H1 (cell line): ENCODE results near the gene DENND2D. TPM values are rescaled to one million over a fixed set of nuclear protein-coding genes. Genes with fewer than 3 reads are reported as not detected.

Experiments used
- CTCF ChIA-PET: fragments of 300-600 bp; sonication (Branson Sonifier 250); formaldehyde crosslinking; loops from one replicate; lab custom pipeline; 2021; ENCODE audit not compliant: partially characterized antibody; lab: Charles Lee
- POLR2A ChIA-PET: fragments of 300-600 bp; sonication (Branson Sonifier 250); formaldehyde crosslinking; loops from one replicate; lab custom pipeline; 2021; ENCODE audit warnings: inconsistent platforms; ENCODE audit not compliant: partially characterized antibody; lab: Charles Lee
- DNase-seq, 2 experiments: peaks; one replicate each; pipeline versions ENCODE4 v3.0.0 to v3.0.0-alpha.2; 2010 to 2022; ENCODE audit warnings: low spot score in 2 of 2, low read depth in 1 of 2, mixed read lengths in 1 of 2
- FAIRE-seq: peaks from 2 replicates; lab custom pipeline; 2011; peaks lifted over from hg19 to GRCh38; lab: Jason Lieb, UNC
- H2AFZ ChIP-seq: 2 replicates; pipeline ENCODE4 v1.8.1; 2012; ENCODE audit warnings: low read length, inconsistent platforms
- H2AK5ac ChIP-seq: 2 replicates; pipeline ENCODE4 v1.6.1; 2013; ENCODE audit warnings: low read depth, low read length
- H2BK120ac ChIP-seq: replicated peaks from 2 replicates; pipeline ENCODE3; 2013; ENCODE audit warnings: low read depth, low read length, inconsistent platforms
- H2BK12ac ChIP-seq: 2 replicates; pipeline ENCODE4 v1.6.1; 2013; ENCODE audit warnings: low read depth, low read length
- H2BK15ac ChIP-seq: 2 replicates; pipeline ENCODE4 v1.6.1; 2013; ENCODE audit warnings: low read length
- H2BK20ac ChIP-seq: 2 replicates; pipeline ENCODE4 v1.6.1; 2013; ENCODE audit warnings: low read length
- H2BK5ac ChIP-seq: 2 replicates; pipeline ENCODE4 v1.6.1; 2013; ENCODE audit warnings: low read depth, low read length
- H3K14ac ChIP-seq: 2 replicates; pipeline ENCODE4 v1.6.1; 2013; ENCODE audit warnings: inconsistent platforms; ENCODE audit not compliant: insufficient read length
- H3K18ac ChIP-seq: 2 replicates; pipeline ENCODE4 v1.6.1; 2013; ENCODE audit warnings: low read length; ENCODE audit errors: extremely low read depth
- H3K23ac ChIP-seq: 2 replicates; pipeline ENCODE4 v1.6.1; 2013; ENCODE audit warnings: inconsistent platforms; ENCODE audit not compliant: insufficient read length
- H3K23me2 ChIP-seq: 2 replicates; pipeline ENCODE4 v1.6.1; 2013; ENCODE audit warnings: low read depth, low read length
- H3K27ac ChIP-seq: 2 replicates; pipeline ENCODE4 v1.6.1; 2011; ENCODE audit warnings: low read depth, low read length, inconsistent platforms
- H3K27me3 ChIP-seq, 4 experiments: replicated peaks in 1 of 4; 1 replicate in 1 of 4; 2 replicates in 3 of 4; pipeline versions ENCODE4 v1.6.1 to v1.8.1; 2011 to 2013; ENCODE audit warnings: low read length in 3 of 4, mild to moderate bottlenecking in 3 of 4, inconsistent platforms in 2 of 4, mixed read lengths in 2 of 4, moderate library complexity in 1 of 4; ENCODE audit not compliant: control insufficient read depth in 3 of 4, insufficient read depth in 3 of 4; ENCODE audit errors: extremely low read depth in 1 of 4
- H3K36me3 ChIP-seq, 4 experiments: 2 replicates each; pipeline versions ENCODE4 v1.6.1 to v1.8.1; 2011 to 2013; ENCODE audit warnings: mild to moderate bottlenecking in 4 of 4, low read length in 3 of 4, moderate library complexity in 2 of 4, control low read depth in 1 of 4, inconsistent platforms in 1 of 4; ENCODE audit not compliant: insufficient read depth in 4 of 4, control insufficient read depth in 2 of 4
- H3K4ac ChIP-seq: replicated peaks from 2 replicates; pipeline ENCODE3; 2013; ENCODE audit warnings: low read length, low read depth, mixed read lengths, inconsistent platforms; ENCODE audit not compliant: insufficient read length
- H3K4me1 ChIP-seq, 4 experiments: replicated peaks in 1 of 4; 1 replicate in 1 of 4; 2 replicates in 3 of 4; pipeline versions ENCODE4 v1.6.1 to v1.8.1; 2011 to 2013; ENCODE audit warnings: low read length in 3 of 4, inconsistent platforms in 2 of 4, mixed read lengths in 1 of 4; ENCODE audit not compliant: insufficient read depth in 4 of 4, control insufficient read depth in 3 of 4
- H3K4me2 ChIP-seq, 2 experiments: 2 replicates each; pipeline versions ENCODE4 v1.6.1 to v1.8.1; 2011 to 2013; ENCODE audit warnings: low read depth in 2 of 2, low read length in 2 of 2, control low read depth in 1 of 2, inconsistent platforms in 1 of 2, mild to moderate bottlenecking in 1 of 2; ENCODE audit not compliant: insufficient read depth in 1 of 2
- H3K4me3 ChIP-seq, 4 experiments: fragments of 200-600, 300-600 bp in 1 of 4; sonication (generic), shearing (Covaris generic), sonication (Bioruptor Twin) in 1 of 4; 2 replicates each; pipeline versions ENCODE4 v1.5.1 to v1.8.1; 2011 to 2016; ENCODE audit warnings: low read length in 4 of 4, low read depth in 3 of 4, control low read depth in 2 of 4, inconsistent platforms in 2 of 4, mild to moderate bottlenecking in 2 of 4, mixed read lengths in 1 of 4, moderate library complexity in 1 of 4; ENCODE audit not compliant: insufficient read depth in 2 of 4; ENCODE audit errors: extremely low read depth in 1 of 4
- H3K56ac ChIP-seq: replicated peaks from 2 replicates; pipeline ENCODE3; 2013; ENCODE audit warnings: low read depth, mild to moderate bottlenecking, mixed read lengths, low read length, inconsistent platforms; ENCODE audit not compliant: insufficient read length
- H3K79me1 ChIP-seq: 2 replicates; pipeline ENCODE4 v1.6.1; 2013; ENCODE audit warnings: low read depth, low read length, control low read depth
- H3K79me2 ChIP-seq, 2 experiments: 2 replicates each; pipeline versions ENCODE4 v1.6.1 to v1.8.1; 2012 to 2013; ENCODE audit warnings: low read length in 2 of 2, mild to moderate bottlenecking in 2 of 2, inconsistent platforms in 1 of 2; ENCODE audit not compliant: insufficient read depth in 2 of 2, control insufficient read depth in 1 of 2
- H3K9ac ChIP-seq, 4 experiments: replicated peaks in 1 of 4; 1 replicate in 1 of 4; 2 replicates in 3 of 4; pipeline versions ENCODE4 v1.6.1 to v1.8.1; 2011 to 2013; ENCODE audit warnings: low read depth in 3 of 4, low read length in 3 of 4, control low read depth in 2 of 4, mild to moderate bottlenecking in 2 of 4, moderate library complexity in 2 of 4, inconsistent platforms in 1 of 4; ENCODE audit errors: extremely low read depth in 1 of 4
- H3K9me3 ChIP-seq, 2 experiments: 2 replicates each; pipeline versions ENCODE4 v1.6.1 to v1.8.1; 2012 to 2013; ENCODE audit warnings: mild to moderate bottlenecking in 2 of 2, moderate library complexity in 2 of 2, control low read depth in 1 of 2, inconsistent platforms in 1 of 2, low read depth in 1 of 2, low read length in 1 of 2, mixed read lengths in 1 of 2; ENCODE audit not compliant: insufficient read depth in 2 of 2
- H4K20me1 ChIP-seq, 2 experiments: replicated peaks in 1 of 2; 2 replicates each; pipeline versions ENCODE3 to v1.8.1; 2011 to 2013; ENCODE audit warnings: inconsistent platforms in 2 of 2, low read length in 2 of 2, mild to moderate bottlenecking in 1 of 2; ENCODE audit not compliant: insufficient read depth in 2 of 2, control insufficient read depth in 1 of 2
- H4K5ac ChIP-seq: 2 replicates; pipeline ENCODE4 v1.6.1; 2013; ENCODE audit warnings: low read length, low read depth, mixed read lengths, inconsistent platforms; ENCODE audit not compliant: insufficient read length
- H4K8ac ChIP-seq: 2 replicates; pipeline ENCODE4 v1.8.0; 2013; ENCODE audit warnings: mild to moderate bottlenecking, moderate library complexity, low read length, inconsistent platforms; ENCODE audit not compliant: insufficient read depth; ENCODE audit errors: extremely low read depth
- H4K91ac ChIP-seq: replicated peaks from 2 replicates; pipeline ENCODE3; 2013; ENCODE audit warnings: low read length, mixed read lengths, inconsistent platforms; ENCODE audit not compliant: insufficient read length
- CBX8 ChIP-seq: fragments of 300-800, 300-1000 bp; sonication (generic); IDR thresholded peaks from 2 replicates; pipeline ENCODE4 v1.7.1; 2016; ENCODE audit warnings: low read depth, low read length, borderline replicate concordance
- CEBPB ChIP-seq: IDR thresholded peaks from 2 replicates; pipeline ENCODE4 v1.6.1; 2012; ENCODE audit warnings: low read depth, low read length
- EGR1 ChIP-seq: IDR thresholded peaks from 2 replicates; pipeline ENCODE4 v1.6.1; 2011; ENCODE audit warnings: low read depth, low read length, borderline replicate concordance
- HDAC6 ChIP-seq: IDR thresholded peaks from one replicate; pipeline ENCODE4 v1.7.1; 2012; ENCODE audit warnings: low read depth, mild to moderate bottlenecking, inconsistent platforms, low read length, moderate library complexity
- KDM1A ChIP-seq: fragments of 200-600, 300-600 bp; sonication (generic); IDR thresholded peaks from 2 replicates; pipeline ENCODE4 v1.7.1; 2016; ENCODE audit warnings: mild to moderate bottlenecking, low read length, borderline replicate concordance
- KDM5A ChIP-seq: fragments of 200-600 bp; IDR thresholded peaks from 2 replicates; pipeline ENCODE4 v1.7.1; 2012; ENCODE audit warnings: mild to moderate bottlenecking, low read length, inconsistent platforms, mixed read lengths
- NANOG ChIP-seq: IDR thresholded peaks from 2 replicates; pipeline ENCODE4 v1.6.1; 2011; ENCODE audit warnings: low read length, low read depth, mild to moderate bottlenecking, inconsistent platforms; ENCODE audit not compliant: insufficient read depth, poor library complexity, severe bottlenecking
- POLR2AphosphoS5 ChIP-seq: IDR thresholded peaks from 2 replicates; pipeline ENCODE4 v1.6.1; 2011; ENCODE audit warnings: low read depth, low read length
- SIN3A ChIP-seq, 2 experiments: IDR thresholded peaks in 1 of 2; conservative IDR thresholded peaks in 1 of 2; 2 replicates each; pipeline ENCODE4 v1.6.1; 2011 to 2012; ENCODE audit warnings: low read length in 2 of 2, improper control_type of control experiment in 1 of 2, low read depth in 1 of 2, mild to moderate bottlenecking in 1 of 2
- SUZ12 ChIP-seq: fragments of 200-600 bp; sonication (generic); IDR thresholded peaks from 2 replicates; pipeline ENCODE4 v1.6.1; 2012; ENCODE audit warnings: mild to moderate bottlenecking, inconsistent platforms, low read length, moderate library complexity, mixed read lengths
- TAF7 ChIP-seq: optimal IDR thresholded peaks from 2 replicates; pipeline ENCODE3; 2011; ENCODE audit warnings: low read depth, mild to moderate bottlenecking, inconsistent platforms, low read length, moderate library complexity, borderline replicate concordance
- WGBS, 2 experiments: shearing (Covaris generic) in 1 of 2; methylation state at CpG; one replicate each; pipeline versions ENCODE4 v1.1.6 to v1.1.7; 2013 to 2015; ENCODE audit warnings: low lambda C conversion rate in 2 of 2, mixed read lengths in 2 of 2, inconsistent platforms in 1 of 2, low coverage in 1 of 2, missing lambda C conversion rate in 1 of 2; ENCODE audit not compliant: insufficient replicate concordance in 2 of 2, insufficient coverage in 1 of 2, insufficient read length in 1 of 2; ENCODE audit errors: extremely low coverage in 1 of 2, missing lambda C conversion rate in 1 of 2; 5-methylcytosine and 5-hydroxymethylcytosine counted together
- polyA plus RNA-seq, 7 experiments: library from polyadenylated mRNA; depleted of rRNA in 3 of 7; stranded (reverse) in 5 of 7; unstranded in 2 of 7; fragments of >200 nt in 5 of 7; fragments of 200-250 nt in 2 of 7; gene quantifications; 1 replicate in 5 of 7; 2 replicates in 1 of 7; 4 replicates in 1 of 7; pipeline versions ENCODE4 v1.2.1 to v1.2.3, GENCODE V29; 2011 to 2013; ENCODE audit warnings: missing spikeins in 2 of 7, mixed read lengths in 2 of 7
- total RNA-seq: library from RNA; stranded (reverse); fragmentation: NEBNext Ultra II Directional; extraction: Animal tissue kit (Norgen Biotek cat#: 25700); gene quantifications from 2 replicates; pipeline ENCODE4 v1.2.1, GENCODE V29; 2021

DENND2D gene
- total and polyA plus RNA-seq, 2 of the 8 experiments (the other 6 are each of a cell fraction or from before 2014, with no cell fraction given): 0.58 to 1.6 TPM

DNA sequence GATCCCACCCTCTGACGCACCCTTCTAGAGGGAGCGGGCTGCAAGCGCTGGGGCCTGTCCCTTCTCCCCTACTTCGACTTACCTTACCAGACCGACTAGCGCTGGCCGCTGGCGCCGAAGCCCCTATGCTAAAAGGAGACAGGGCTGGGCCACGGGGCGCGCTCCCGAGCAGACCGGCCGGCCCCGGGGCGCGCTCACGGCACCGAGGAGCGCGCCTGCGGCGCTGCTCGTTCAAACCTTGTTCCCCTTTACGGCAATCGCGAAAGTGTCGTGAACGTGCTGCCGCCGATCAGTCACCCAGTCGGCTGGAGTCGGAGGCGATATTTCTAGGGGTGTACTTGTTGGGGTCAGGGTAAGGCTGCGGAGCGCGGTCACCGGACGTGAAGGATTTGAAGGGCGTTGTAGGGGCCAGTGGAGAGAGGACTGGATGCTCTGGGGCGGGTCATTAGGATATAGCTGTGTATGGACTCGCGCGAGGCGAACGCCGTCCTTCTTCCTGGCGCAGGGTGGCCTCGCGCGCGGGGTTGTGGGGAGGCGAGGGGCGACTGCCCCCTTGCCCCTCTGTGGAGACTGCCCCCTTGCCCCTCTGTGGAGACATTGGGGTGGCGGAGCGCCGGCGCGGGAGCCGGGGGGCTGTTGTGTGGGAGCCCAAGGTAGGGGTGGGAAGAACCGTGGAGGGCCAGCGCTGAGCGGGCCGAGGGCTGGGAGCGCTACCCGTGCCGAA, 60.3 kb downstream of the DENND2D start, which contains the start of the genes CEPT1 and DRAM2:
Gene CEPT1 (plus strand): TSS at position 268 of the 724 bp plus-strand sequence. CDS start 7,492 bp downstream, outside the sequence.
Gene DRAM2 (minus strand): TSS at position 138 of the 724 bp plus-strand sequence. CDS start 8,539 bp downstream, outside the sequence.
- no peak within 1 kb of the TSS for H2BK20ac ChIP-seq
- peak within 1 kb of the TSS; percentile 32 for H4K91ac ChIP-seq
- peak within 1 kb of the TSS; percentile 91 for H4K5ac ChIP-seq
- no peak for FAIRE-seq
- DNase-seq: peak; percentile 88 to 96
- peak within 1 kb of the TSS; percentile 73 to 83 (median 79) for H3K9ac ChIP-seq
- H2BK12ac ChIP-seq: 0 out of 2 replicates have a peak within 1 kb of the TSS, but pooled peaks have one; percentile 3
- CTCF ChIA-PET: interaction anchor here (0.5 to 1.6 kb wide), 3 partner anchors 110 to 357 kb away, joined by 4 to 6 read pairs (median 4); no protein-coding TSS in a partner anchor
- H3K79me1 ChIP-seq: no peaks in the 10 kb centered on the region
- peak within 1 kb of the TSS; percentile 99 for H3K56ac ChIP-seq
- POLR2A ChIA-PET: interaction anchor here (0.6 to 1.9 kb wide), 9 partner anchors 10 to 309 kb away, joined by 3 to 15 read pairs (median 4); partner anchors contain the start of genes ATP5PB and WDR77
- peaks cover 0 to 8% (median 0%) of the 10 kb centered on the region in 4 experiments; a peak in 3 of 7 replicates for H3K4me1 ChIP-seq
- H3K23ac ChIP-seq: no peak within 1 kb of the TSS
- H2BK120ac ChIP-seq: no peak within 1 kb of the TSS
- no peaks in the 10 kb centered on the region for H3K9me3 ChIP-seq
- peak within 1 kb of the TSS; percentile 79 for H2BK5ac ChIP-seq
- WGBS, 2 experiments: 2% methylated on average over 61 of the region's 68 CpGs; no CpG with 5 or more reads in 1 of the 2 experiments
- peak within 1 kb of the TSS; percentile 96 for H2AFZ ChIP-seq
- H3K36me3 ChIP-seq: peaks cover 0 to 18% (median 2%) of the 10 kb centered on the region in 4 experiments; a peak in 3 of 8 replicates
- H3K4me2 ChIP-seq: peak within 1 kb of the TSS; percentile 57 to 77
- peak within 1 kb of the TSS; percentile 83 for H3K4ac ChIP-seq
- H2BK15ac ChIP-seq: no peak within 1 kb of the TSS
- H3K4me3 ChIP-seq: peak within 1 kb of the TSS; percentile 52 to 84 (median 82)
- H3K27me3 ChIP-seq: no peaks in the 10 kb centered on the region
- no peaks in the 10 kb centered on the region for H4K20me1 ChIP-seq
- H3K27ac ChIP-seq: peak within 1 kb of the TSS; percentile 86; the same call in 1 of the 2 replicates
- peaks cover 7 to 54% of the 10 kb centered on the region in 2 experiments for H3K79me2 ChIP-seq
- H2AK5ac ChIP-seq: no peak within 1 kb of the TSS
- no peaks in the 10 kb centered on the region for H3K23me2 ChIP-seq
- H4K8ac ChIP-seq: peak within 1 kb of the TSS; percentile 96
- H3K14ac ChIP-seq: no peak within 1 kb of the TSS
- H3K18ac ChIP-seq: peak within 1 kb of the TSS; percentile 89
- TF ChIP-seq KDM1A: no peak
- TF ChIP-seq HDAC6: no peak
- TF ChIP-seq NANOG: no peak
- no peak for TF ChIP-seq CBX8
- no peak for TF ChIP-seq EGR1
- peak; percentile 53 to 56; a peak in 1 of 4 replicates for TF ChIP-seq SIN3A (conservative IDR thresholded peaks at IDR 0.05 in 1 of 2, IDR thresholded peaks at IDR 0.05 in 1 of 2; ENCODE audit: low read depth in 1 of 2, low read length in 2 of 2)
- TF ChIP-seq POLR2AphosphoS5: peak; percentile 79; the same call in 1 of the 2 replicates
- no peak for TF ChIP-seq SUZ12
- no peak for TF ChIP-seq KDM5A
- no peak for TF ChIP-seq CEBPB
- peak; percentile 59 for TF ChIP-seq TAF7
